Urinary bladder (tissue), 4 donors: ENCODE measurements around the gene MAPKAPK3. TPM values are rescaled to one million over a fixed set of nuclear protein-coding genes. Genes with fewer than 3 reads are reported as not detected.

Experiments used
- DNase-seq: peaks from one replicate; pipeline ENCODE4 v3.0.0-alpha.2; 2015; ENCODE audit errors: extremely low spot score
- H3K27ac ChIP-seq: one replicate; pipeline ENCODE4 v1.5.1; 2013; ENCODE audit warnings: low read depth, mild to moderate bottlenecking, moderate library complexity
- H3K36me3 ChIP-seq: one replicate; pipeline ENCODE4 v1.6.1; 2013; ENCODE audit warnings: mild to moderate bottlenecking, moderate library complexity; ENCODE audit not compliant: insufficient read depth
- H3K4me1 ChIP-seq: one replicate; pipeline ENCODE4 v1.6.1; 2013; ENCODE audit warnings: mild to moderate bottlenecking, moderate library complexity; ENCODE audit not compliant: insufficient read depth
- H3K4me3 ChIP-seq: one replicate; pipeline ENCODE4 v1.5.1; 2013; ENCODE audit warnings: low read depth, low read length
- WGBS: extraction: QIAGEN DNeasy Blood & Tissue Kit; methylation state at CpG from one replicate; pipeline ENCODE4 v1.1.7; 2013; 5-methylcytosine and 5-hydroxymethylcytosine counted together
- polyA plus RNA-seq: library from polyadenylated mRNA; stranded (reverse); fragments of 200-250 nt; gene quantifications from one replicate; pipeline ENCODE4 v1.2.3, GENCODE V29; 2013
- total RNA-seq: library from RNA; depleted of rRNA; stranded (reverse); fragments of >200 nt; gene quantifications from one replicate; pipeline ENCODE4 v1.2.3, GENCODE V29; 2014
- donor health status: healthy with polysubstance abuse.
- donor health status: healthy.

MAPKAPK3 gene
- total and polyA plus RNA-seq, 2 donors = 20.5 to 23.0 TPM

DNA sequence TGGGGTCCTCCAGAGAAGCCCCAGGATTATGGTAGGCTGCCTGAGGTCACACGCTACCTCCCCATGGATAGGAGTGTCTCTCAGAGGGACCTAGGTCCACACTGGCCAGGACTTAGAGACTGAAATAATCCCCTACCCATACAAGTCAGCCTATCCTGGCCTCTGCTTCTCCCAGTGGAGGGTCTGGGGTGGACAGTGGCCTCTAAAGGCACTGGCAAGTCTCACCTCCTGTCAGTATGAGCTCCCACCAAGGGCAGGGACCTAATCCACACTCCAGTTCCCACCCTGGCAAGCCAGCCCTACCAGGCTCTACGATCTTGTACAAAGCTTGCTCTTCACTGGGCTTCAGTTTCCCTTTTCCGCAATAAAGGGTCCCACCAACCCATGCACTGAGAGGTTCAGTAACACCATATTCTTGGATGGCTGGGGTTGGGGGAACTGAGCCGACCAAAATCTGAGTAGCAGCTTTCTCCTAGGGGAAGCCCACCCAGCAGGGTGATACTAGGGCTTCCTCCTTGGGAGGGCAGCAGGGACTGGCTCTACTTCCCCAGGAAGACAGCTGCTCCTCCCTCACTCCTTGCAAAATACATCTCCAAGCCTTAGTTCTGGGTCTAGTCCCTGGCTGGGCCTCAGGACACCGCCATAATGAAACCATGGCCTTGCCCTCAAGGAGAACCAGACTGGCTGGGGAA is 7.7 kb upstream of the MAPKAPK3 start:
- Histone ChIP-seq H3K27ac (no peak overlapping the region), H3K4me3 (no peak overlapping the region), H3K36me3 (no peaks in the 10 kb centered on the region), H3K4me1 (no peaks in the 10 kb centered on the region)
- WGBS = 88% methylated on average over 5 of the region's 5 CpGs
- DNase-seq = no peak

DNA sequence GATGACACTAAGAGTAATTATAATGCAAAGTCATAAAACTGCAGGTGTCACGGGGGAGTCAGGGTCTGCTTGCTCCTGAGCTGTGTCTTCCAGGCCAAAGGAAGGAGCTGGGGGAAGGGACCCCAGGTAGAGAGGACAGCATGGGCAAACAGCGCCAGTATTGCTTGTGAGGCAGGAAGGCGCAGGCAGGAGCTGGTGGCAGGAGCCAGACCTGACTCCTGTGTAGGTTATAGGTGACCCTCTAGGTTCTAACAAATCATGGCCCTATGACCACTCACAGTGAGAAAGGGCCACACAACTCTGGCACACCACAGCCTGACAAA is 7.2 kb upstream of the MAPKAPK3 start:
- H3K27ac ChIP-seq = no peak overlapping the region
- H3K36me3 ChIP-seq = no peaks in the 10 kb centered on the region
- H3K4me3 ChIP-seq = no peak overlapping the region
- WGBS = 85% methylated on average over 3 of the region's 3 CpGs
- no peaks in the 10 kb centered on the region for H3K4me1 ChIP-seq
- DNase-seq = no peak

DNA sequence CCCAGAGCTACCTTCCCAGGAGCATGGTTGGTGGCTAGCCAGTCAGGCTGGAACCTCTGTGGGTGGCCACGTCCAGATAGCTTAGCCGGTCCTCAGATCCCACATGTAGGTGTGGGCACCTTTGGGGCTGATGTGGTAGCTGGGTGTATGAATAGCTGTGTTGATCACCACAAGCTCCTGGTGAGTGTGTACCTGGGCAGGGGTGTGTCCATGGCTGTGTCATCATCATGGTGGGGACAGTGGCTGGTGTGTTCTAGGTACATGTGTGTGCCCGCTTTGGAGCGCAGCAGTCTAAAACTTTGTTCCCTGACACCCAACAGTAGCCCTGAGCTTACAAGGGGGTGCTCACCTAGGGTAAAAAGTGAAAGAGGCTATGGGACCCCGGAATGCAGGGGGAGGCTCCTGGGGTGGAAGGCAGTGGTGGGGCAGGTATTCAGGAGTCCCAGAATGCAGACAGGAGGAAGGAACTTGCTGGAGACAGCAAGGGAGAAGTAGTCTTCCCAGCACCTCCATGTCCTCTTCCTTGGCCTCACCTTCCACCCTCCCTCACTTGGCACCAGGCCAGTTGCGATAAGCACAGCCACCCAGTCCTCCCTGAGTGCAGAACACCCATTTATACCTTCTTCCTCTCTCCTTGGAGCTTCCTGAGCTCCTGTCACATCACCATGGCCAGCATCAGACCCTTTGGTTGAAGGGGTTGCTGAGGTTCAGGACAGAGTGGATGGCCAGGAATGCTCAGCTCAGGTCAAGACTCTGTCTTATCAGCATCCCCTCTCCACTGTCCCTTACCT is 6.6 kb upstream of the MAPKAPK3 start:
- Histone ChIP-seq H3K27ac (no peak overlapping the region), H3K36me3 (no peaks in the 10 kb centered on the region), H3K4me1 (no peaks in the 10 kb centered on the region), H3K4me3 (peak overlapping the region; percentile 58)
- no peak for DNase-seq
- WGBS = 72% methylated on average over 6 of the region's 6 CpGs

DNA sequence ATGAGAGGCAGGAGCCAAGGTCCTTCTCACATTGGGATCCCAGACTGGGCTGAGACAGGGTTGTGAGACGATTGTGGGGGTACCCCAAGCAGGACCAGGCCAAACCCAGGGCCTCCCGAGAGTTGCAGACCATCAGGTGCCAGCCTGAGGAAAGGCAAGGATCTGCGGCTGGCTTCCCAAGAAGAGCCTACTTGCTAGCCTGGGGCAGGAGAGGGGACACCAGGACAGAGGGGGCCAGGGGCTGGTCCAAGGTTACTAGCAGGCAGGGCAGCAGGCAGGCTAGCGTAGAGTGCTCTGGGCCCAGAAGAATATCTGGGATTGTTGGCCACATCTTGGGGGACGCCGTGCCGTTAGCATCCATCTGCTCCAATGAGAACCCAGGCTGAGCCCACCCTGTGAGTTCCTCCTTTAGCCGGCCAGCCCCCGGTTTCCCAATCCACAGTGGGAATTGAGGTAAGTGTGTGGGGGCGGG is 5.9 kb upstream of the MAPKAPK3 start:
- 6% methylated on average over 10 of the region's 10 CpGs for WGBS
- Histone ChIP-seq H3K36me3 (no peaks in the 10 kb centered on the region), H3K27ac (peak overlapping the region; percentile 53), H3K4me3 (peak overlapping the region; percentile 58), H3K4me1 (no peaks in the 10 kb centered on the region)
- no peak for DNase-seq

DNA sequence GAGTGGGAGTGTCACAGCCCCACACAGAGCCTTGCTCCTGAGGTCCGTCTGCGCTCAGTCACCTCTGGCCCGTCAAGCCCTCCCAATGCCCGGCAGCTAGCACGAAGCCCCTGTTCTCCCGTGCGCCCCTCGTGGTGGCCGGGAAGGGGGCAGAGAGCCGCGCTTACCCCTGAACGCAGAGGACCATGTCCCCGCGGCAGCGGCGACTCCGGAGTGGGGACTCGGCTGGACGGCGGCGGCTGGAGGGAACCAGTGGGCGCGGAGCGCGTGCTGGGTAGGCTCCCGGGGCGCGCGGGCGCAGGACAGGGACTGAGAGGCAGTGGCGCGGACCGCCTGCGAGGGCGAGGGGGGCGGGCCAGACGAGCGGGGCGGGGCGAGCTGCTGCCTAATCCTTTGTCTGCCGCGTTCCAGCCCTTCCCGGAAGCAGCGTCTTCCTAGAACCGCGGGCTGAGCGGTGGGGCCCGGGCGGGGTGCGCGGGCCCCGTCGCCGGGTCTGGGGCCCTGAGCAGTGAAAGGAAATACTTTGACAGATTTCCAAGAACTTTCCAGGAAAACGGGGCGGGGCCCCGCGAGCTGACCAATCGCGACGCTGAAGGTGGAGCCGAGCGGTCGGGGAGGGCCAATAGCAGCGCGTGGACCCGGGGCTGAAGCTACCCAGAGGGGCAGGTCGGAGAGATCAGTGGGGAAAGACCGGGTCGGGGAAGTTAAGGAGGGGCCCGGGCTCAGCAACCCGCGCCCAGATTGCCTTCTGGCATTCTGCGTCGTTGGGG is 5.3 kb upstream of the MAPKAPK3 start, which contains the start of gene CISH:
TSS of gene CISH (minus strand) at position 311 of the 770 bp plus-strand sequence. CDS start at position 187, 124 bp downstream.
- H3K27ac ChIP-seq = peak within 1 kb of the TSS; percentile 53
- peak; percentile 95 for DNase-seq
- peak within 1 kb of the TSS; percentile 58 for H3K4me3 ChIP-seq
- H3K4me1 ChIP-seq = no peaks in the 10 kb centered on the region
- under 1% methylated on average over 75 of the region's 75 CpGs for WGBS
- no peaks in the 10 kb centered on the region for H3K36me3 ChIP-seq

DNA sequence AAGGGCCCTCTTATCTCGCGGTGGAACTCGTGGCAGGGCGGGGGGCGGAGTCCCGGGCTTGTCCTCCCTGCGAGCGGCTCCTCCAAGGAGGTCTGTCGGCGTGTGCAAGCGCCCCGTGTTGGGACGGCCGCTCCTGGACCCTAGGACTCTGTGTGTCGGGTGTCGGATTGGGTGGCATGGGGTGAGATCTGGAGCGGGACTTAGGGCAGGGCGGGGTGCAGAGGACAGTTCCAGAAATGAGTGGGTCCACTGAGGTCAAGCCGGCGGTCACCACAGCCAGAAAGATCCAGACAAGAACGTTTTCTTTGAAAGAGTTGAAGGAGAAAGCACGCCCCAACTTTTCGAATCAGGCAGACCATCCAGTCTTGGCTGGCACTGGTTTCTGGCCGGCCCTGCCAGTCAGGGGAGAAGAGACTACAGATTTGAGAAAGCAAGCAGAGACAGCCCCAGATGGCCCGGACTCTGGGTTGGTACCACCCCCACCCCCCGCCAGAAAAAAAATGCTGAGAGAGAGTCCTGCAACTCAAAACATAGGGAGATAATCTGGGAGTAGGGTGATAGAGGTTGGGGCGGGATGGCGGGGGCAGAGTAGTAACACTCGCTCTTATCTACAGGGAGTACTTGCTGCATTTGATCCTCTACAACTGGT is 4.6 kb upstream of the MAPKAPK3 start:
- DNase-seq = no peak
- Histone ChIP-seq H3K4me1 (no peaks in the 10 kb centered on the region), H3K27ac (peak overlapping the region; percentile 46), H3K36me3 (no peaks in the 10 kb centered on the region), H3K4me3 (peak overlapping the region; percentile 58)
- 3% methylated on average over 29 of the region's 29 CpGs for WGBS

DNA sequence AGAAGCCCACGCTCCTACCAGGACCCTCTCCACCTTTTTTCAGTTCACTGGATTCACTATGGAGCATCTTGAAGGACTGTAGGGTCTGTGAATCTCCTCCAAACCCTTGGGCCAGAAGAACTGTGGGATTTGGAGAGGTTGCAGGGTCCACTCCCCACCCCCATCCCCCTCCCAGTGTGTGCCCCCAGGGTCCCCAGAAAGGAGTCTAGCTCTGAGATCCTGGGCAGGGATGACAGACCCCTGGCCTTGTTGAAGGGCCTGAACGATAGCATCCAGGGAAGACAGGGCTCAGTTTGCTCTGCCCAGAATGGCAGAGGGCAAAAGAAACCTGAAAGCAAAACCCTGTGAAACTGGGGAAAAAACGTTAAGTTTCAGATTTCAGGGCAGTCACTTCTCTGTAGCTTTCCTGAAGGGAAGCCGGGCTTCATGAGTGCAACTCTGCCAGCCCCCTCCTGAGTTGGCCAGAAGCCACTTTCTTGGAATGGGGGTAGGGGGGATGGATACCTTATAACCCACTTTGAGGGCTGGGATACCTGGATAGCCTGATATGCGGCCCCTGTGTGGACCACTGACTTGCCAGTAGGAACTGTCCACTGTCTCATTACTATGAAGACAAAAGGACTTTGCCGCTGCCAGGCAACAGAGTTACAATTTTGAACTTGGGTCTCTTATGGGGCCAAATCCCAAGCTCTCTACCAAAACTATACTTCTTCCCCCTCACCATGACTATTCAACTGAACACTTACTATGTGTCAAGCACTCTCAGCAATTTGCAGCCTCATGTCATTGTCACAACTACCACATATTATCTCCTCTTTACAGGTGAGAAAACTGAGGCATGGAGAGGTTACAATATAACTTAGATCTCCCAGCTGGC is 3.7 kb upstream of the MAPKAPK3 start:
- Histone ChIP-seq H3K4me3 (no peak overlapping the region), H3K36me3 (no peaks in the 10 kb centered on the region), H3K4me1 (no peaks in the 10 kb centered on the region), H3K27ac (no peak overlapping the region)
- WGBS = 60% methylated on average over 6 of the region's 6 CpGs
- DNase-seq = no peak

DNA sequence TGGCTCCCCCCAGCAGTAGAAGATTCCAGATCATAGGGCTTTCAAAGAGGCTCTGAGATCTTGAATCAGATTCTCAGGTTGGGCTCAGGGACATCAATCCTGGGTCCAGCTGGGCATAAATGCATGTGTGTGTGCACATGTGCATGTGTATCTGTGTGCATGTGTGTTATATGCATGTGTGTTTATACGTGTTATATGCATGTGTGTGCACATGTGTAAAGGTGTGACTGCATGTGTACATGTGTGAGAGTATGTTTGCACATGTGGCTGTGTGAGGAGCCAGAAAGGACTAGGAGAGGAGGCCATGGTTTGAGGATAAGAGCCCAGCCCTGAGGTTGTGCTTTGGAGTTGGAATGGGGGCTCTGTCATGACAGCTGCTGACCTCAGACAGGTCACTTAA is 1.8 kb upstream of the MAPKAPK3 start:
- 54% methylated on average over 1 of the region's 1 CpG for WGBS
- Histone ChIP-seq H3K4me3 (no peak overlapping the region), H3K36me3 (no peaks in the 10 kb centered on the region), H3K27ac (no peak overlapping the region), H3K4me1 (peaks cover 2% of the 10 kb centered on the region)
- no peak for DNase-seq

DNA sequence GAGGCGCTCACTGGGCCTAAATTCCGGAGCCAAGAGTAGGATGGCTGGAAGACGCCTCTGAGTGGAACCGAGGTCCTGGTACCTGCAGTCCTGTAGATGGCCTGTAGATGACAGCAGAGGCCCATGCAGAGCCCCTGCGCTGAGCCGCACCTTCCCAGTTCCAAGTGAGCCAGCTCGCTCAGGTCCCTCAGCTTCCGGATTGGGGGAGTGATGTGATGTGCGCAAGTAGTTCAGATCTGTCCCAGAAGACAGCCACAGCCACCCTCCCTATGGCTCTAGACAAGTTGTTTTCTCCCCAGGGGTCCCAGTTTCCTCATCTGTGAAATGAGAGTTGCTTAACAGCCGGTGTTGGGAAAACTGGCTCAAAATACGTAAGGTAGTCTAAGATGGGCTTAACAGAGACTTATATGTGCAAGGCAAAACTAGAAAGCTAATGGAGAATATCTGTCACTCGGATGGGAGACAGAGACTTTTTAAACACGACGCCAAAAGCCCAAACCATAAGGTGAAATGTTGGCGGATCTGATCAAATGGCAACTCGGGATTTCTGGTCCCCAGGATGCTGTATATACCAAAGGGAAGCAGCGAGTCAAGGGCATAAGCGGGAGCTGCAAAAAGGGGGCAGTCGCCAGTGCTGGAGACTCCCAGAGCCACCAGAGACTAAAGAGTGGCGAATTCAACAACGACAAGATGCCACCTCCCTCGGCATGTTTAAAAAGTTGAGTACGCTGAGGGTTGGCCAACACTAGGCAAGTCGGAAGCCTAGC is 765 bp upstream of the MAPKAPK3 start:
- H3K4me3 ChIP-seq = peak overlapping the region; percentile 76
- peaks cover 2% of the 10 kb centered on the region for H3K4me1 ChIP-seq
- H3K36me3 ChIP-seq = no peaks in the 10 kb centered on the region
- peak overlapping the region; percentile 63 for H3K27ac ChIP-seq
- WGBS = under 1% methylated on average over 24 of the region's 24 CpGs
- DNase-seq = no peak

DNA sequence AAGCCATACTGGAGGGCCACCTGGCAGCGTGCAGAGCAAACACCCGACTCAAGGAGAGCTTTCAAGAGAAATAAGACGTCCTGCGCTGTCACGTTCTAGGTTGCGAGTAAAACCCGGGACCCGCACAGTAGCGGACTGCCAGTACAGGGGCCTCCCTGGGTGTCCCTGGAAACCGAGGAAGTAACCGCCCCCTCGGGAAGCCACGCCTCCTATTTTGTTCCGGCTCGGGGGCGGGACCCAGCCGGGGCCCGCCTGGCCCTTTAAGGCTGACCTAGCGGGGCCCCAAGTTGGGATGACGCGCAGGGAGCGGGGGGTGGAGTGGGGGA is 218 bp upstream of the MAPKAPK3 start:
- peak; percentile 81 for DNase-seq
- peaks cover 2% of the 10 kb centered on the region for H3K4me1 ChIP-seq
- peak overlapping the region; percentile 63 for H3K27ac ChIP-seq
- peak overlapping the region; percentile 76 for H3K4me3 ChIP-seq
- under 1% methylated on average over 22 of the region's 22 CpGs for WGBS
- H3K36me3 ChIP-seq = no peaks in the 10 kb centered on the region

DNA sequence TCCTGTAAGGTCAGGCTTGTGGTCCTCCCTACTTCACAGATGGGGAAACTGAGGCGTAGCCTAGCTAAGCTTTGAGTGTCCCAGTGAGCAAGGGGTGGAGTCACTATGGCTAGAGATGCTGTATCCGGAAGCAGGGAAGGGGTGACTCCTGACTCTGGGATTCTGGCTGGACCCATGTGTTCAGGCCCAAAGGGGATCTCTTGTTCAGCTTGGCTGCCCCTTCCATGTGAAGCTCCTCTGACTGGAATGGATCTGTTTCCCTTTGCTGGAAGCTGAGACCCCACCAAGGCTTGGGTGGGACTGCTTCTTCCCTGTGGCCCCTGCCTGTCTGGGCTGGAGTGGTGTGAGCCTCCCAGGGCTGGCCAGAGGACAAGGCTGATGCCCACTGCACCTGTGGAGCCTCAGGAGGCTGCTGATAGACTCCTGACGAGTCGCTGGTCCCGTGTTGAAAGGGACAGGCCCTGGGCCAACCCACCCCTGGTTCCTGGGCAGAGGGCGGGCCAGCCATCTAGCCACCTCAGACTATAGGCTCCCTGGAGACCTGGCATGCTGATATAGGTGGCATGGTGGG is 1.0 kb downstream of the MAPKAPK3 start:
- H3K36me3 ChIP-seq = no peaks in the 10 kb centered on the region
- 65% methylated on average over 6 of the region's 6 CpGs for WGBS
- H3K27ac ChIP-seq = no peak overlapping the region
- peak overlapping the region; percentile 76 for H3K4me3 ChIP-seq
- peaks cover 2% of the 10 kb centered on the region for H3K4me1 ChIP-seq
- no peak for DNase-seq

DNA sequence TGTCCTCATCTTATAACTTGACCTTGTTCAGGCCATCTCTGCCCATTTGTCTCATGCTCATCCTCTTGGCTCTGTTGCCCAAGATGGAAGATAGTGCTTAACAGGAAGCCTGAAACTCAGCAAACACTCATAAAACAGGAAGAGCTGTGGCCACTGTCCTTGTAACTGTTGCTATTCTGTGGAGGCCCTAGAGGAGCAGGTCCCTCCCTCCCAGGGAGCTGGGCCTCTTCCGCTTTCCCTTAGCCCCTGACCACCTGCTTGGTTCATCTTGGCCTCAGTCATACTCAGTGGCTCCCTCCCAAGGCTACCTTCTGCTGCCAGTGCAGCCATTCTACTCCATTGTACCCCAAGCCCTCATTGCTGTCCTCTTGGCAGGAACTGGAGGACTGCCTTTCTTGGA is 3.5 kb downstream of the MAPKAPK3 start:
- WGBS = 82% methylated on average over 1 of the region's 1 CpG
- Histone ChIP-seq H3K4me1 (peaks cover 2% of the 10 kb centered on the region), H3K36me3 (no peaks in the 10 kb centered on the region), H3K27ac (no peak overlapping the region), H3K4me3 (no peak overlapping the region)
- no peak for DNase-seq
